ENCODE measurements around the gene PPP2R2C. TPM values are rescaled to one million over a fixed set of nuclear protein-coding genes. Genes with fewer than 3 reads are reported as not detected.

Gene PPP2R2C
- total and polyA plus RNA-seq, 2 of the 4 experiments (the other 2 are of a cell fraction), result 0.03 TPM; not detected in 1

DNA sequence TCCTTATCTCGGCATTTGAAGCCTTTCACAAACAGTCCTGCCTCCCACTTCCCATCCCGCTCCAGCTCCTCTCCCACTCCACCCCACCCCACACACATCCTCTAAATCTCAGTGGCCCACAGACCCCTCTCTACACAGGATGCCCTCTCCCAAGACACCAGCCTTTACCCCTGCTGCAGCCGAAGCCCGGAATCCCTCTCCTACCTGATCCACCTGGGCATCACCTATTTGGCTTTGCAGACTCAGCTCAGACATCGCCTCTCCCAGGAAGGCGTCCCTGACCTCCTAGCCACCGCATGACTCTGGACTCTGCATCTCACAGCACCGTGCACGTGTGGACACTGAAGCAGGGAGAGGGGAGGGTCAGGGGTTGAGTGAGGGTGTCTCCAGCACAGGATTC lies 11.5 kb downstream of the PPP2R2C start:
- CTCF ChIA-PET, result no interaction called here
- in situ Hi-C loops (cut with MboI; ENCODE audit: low sequenced_read_pairs) (no loop called here), intact Hi-C loops (cut with micrococcal nuclease) (no loop called here), dilution Hi-C loops (cut with HindIII; ENCODE audit: low sequenced_read_pairs, unreplicated experiment) (no loop called here)
- no peak for DNase-seq
- no peak overlapping the region for H2BK15ac ChIP-seq (ENCODE audit: low read depth, low read length)
- no peak overlapping the region for H3K23ac ChIP-seq (ENCODE audit: low read depth, low read length)
- H3K27ac ChIP-seq (ENCODE audit: insufficient read depth, low read length), result no peak overlapping the region
- WGBS, 2 experiments (ENCODE audit: extremely low coverage in 2 of 2, insufficient read length in 1 of 2), result 20% methylated on average over 3 of the region's 9 CpGs; no CpG with 5 or more reads in 1 of the 2 experiments
- no peak overlapping the region for H2BK120ac ChIP-seq (ENCODE audit: low read depth, low read length)
- H3K79me1 ChIP-seq (ENCODE audit: low read depth in 1 of 2, low read length in 2 of 2), result no peaks in the 10 kb centered on the region
- TF ChIP-seq RFX5 (IDR thresholded peaks at IDR 0.05; ENCODE audit: low read depth, low read length) (no peak), FOS (IDR thresholded peaks at IDR 0.05; ENCODE audit: low read depth, low read length) (no peak), BHLHE40 (IDR thresholded peaks at IDR 0.05; ENCODE audit: low read depth, low read length) (no peak), POLR2A (IDR thresholded peaks at IDR 0.05; ENCODE audit: low read depth, low read length) (no peak), MXI1 (IDR thresholded peaks at IDR 0.05; ENCODE audit: borderline replicate concordance, low read depth, low read length) (no peak), NFE2L2 (IDR thresholded peaks at IDR 0.05; ENCODE audit: low read depth, low read length) (no peak), RAD21 (IDR thresholded peaks at IDR 0.05; ENCODE audit: low read length) (no peak), MAFK (IDR thresholded peaks at IDR 0.05; ENCODE audit: low read depth, low read length) (no peak)
- no peak overlapping the region for H3K4me2 ChIP-seq (ENCODE audit: low read depth, low read length)
- no peak overlapping the region for H3K14ac ChIP-seq (replicated peaks; ENCODE audit: low read depth, low read length)
- no peaks in the 10 kb centered on the region for H4K20me1 ChIP-seq (ENCODE audit: insufficient read depth, low read length)
- H3K9me3 ChIP-seq (ENCODE audit: control insufficient read depth, insufficient read depth, low read length), result no peaks in the 10 kb centered on the region
- no peak overlapping the region for H2AK9ac ChIP-seq (replicated peaks; ENCODE audit: low read depth, low read length, poor library complexity)
- H4K5ac ChIP-seq (ENCODE audit: low read depth, low read length), result no peak overlapping the region
- no peak overlapping the region for H3K18ac ChIP-seq (ENCODE audit: low read depth, low read length)
- H4K91ac ChIP-seq (ENCODE audit: insufficient read depth, low read depth, low read length), result no peak overlapping the region
- H3K36me3 ChIP-seq (ENCODE audit: control insufficient read depth, insufficient read depth, low read length), result no peaks in the 10 kb centered on the region
- H3K4me1 ChIP-seq (ENCODE audit: control insufficient read depth, insufficient read depth, low read length), result no peaks in the 10 kb centered on the region
- H3K9ac ChIP-seq (ENCODE audit: low read depth, low read length), result no peak overlapping the region
- ATAC-seq (ENCODE audit: low read depth), result no peak
- H3K27me3 ChIP-seq (ENCODE audit: control insufficient read depth, insufficient read depth, low read length), result peaks cover 5% of the 10 kb centered on the region
- no peak overlapping the region for H4K8ac ChIP-seq (ENCODE audit: low read depth in 2 of 2, low read length in 2 of 2)
- BruUV-seq (replicated peaks), result no TSS peak
- no peak overlapping the region for H2AK5ac ChIP-seq (ENCODE audit: low read depth, low read length)
- H3K56ac ChIP-seq (ENCODE audit: extremely low read depth, insufficient read depth, low read length), result no peak overlapping the region
- POLR2A ChIA-PET (ENCODE audit: unreplicated experiment), result no interaction called here
- H3K9me1 ChIP-seq (ENCODE audit: insufficient read depth, low read length), result no peaks in the 10 kb centered on the region
- H2AFZ ChIP-seq (replicated peaks; ENCODE audit: low read length, poor library complexity), result no peak overlapping the region
- no peak overlapping the region for H3K4me3 ChIP-seq (ENCODE audit: insufficient read depth, low read depth, low read length)
- H3K4ac ChIP-seq (ENCODE audit: low read depth, low read length), result no peak overlapping the region
- H2BK5ac ChIP-seq (ENCODE audit: low read depth, low read length, poor library complexity, severe bottlenecking), result no peak overlapping the region
- no peak overlapping the region for H2BK20ac ChIP-seq (ENCODE audit: low read depth, low read length)

All from IMR-90 (cell line).